ENCODE measurements around the gene MRPS18B.
"Not testable (repeated sequence)": the region's sequence is repeated elsewhere in the genome, so short reads cannot be mapped to it uniquely, and the experiment has no call there.

The MRPS18B gene

DNA sequence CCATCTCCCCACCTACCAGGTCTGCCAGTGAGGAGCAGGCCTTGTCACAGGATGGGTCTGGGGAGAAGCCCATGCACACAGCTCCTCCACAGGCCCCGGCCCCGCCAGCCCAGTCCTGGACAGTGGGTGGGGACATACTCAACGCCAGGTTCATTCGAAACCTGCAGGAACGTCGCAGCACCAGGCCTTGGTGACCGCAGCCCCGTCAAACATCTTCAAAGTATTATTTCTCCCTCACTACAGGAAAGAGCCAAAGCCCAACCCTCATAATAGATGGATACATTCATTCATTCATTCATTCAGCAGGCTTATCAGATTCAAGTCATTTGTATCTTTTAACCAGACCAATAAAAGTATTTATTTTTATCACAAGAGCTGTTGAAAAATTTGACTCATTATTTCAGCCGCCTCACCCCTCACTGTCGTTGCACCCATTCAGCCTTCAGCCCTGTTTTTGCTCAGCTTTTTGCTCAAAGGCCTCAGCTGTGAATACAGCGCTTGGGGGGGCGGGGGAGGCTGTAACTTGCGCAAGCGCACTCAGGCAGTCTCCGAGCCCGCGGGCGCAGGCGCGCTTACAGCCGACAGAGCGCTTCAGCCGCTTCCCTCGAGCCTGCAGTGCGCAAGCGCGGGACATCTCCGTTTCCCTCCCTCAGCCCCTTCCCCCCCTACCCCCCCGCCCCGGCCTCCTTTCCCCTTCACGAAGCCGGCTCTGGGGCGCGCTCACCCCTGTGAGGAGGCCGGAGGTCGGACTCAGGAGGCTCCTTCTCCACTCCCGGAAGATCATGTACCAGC lies 29.0 kb downstream of the MRPS18B start, which contains the start of gene C6orf136:
C6orf136 (plus strand) TSS at position 684 of the 792 bp plus-strand sequence; CDS start at position 783, 99 bp downstream.
- H3K27me3 Mint-ChIP-seq, result no peaks in the 10 kb centered on the region

DNA sequence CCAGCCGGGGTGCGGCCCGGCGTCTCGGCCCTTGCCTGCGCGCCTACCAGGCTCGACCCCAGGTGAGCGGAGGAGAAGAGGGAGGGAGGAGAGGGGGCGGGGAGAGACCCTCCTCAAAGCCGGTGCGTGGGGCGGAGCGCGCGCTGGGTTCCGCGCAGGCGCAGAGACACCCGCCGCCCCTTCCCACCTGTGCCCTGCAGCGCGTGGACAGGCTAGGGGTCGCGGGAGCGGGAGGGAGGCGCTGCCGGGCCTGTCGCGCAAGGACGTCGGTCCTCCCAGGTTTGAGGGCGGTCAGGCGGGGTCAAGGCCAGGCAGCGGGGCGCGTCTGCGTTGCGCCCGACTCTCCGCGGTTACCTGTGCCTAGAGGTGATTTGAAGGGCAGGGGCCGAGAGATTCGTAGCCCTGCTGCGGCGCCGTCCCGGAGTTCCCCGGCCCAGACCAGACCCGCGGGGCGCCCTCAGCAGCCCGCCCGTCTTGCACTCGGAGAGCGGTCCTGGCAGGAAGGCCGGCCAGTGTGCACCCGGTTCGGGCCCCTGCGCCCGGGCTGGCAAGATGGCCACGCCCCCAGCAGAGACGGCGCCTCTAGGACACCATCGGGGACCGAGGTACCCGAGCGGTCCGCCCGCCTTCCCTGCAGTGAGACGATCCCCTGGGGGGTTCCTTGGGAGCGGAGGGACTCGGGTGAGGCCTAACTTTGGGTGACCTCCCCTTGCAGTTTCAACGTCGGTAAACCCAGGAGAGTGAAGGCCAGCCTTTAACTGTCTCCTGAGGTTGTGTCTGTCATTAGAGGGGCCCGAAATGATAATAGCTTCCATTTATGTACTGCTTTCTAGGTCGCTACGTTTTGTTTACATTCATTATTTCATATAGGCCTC lies 29.8 kb downstream of the MRPS18B start:
- Mint-ChIP-seq H3K4me3 (peak overlapping the region; percentile 90), H3K27me3 (no peaks in the 10 kb centered on the region), H3K4me1 (peaks cover 28% of the 10 kb centered on the region), H3K9me3 (no peaks in the 10 kb centered on the region), H3K27ac (peak overlapping the region; percentile 93), H3K36me3 (peaks cover 6% of the 10 kb centered on the region)

More for the DNA sequence above, 29.0 kb downstream of the MRPS18B start, which contains the start of gene C6orf136:
- peak within 1 kb of the TSS; percentile 93 for H3K27ac Mint-ChIP-seq
- H3K4me1 Mint-ChIP-seq, result peaks cover 31% of the 10 kb centered on the region
- H3K36me3 Mint-ChIP-seq, result peaks cover 5% of the 10 kb centered on the region
- H3K9me3 Mint-ChIP-seq, result no peaks in the 10 kb centered on the region
- peak within 1 kb of the TSS; percentile 90 for H3K4me3 Mint-ChIP-seq

DNA sequence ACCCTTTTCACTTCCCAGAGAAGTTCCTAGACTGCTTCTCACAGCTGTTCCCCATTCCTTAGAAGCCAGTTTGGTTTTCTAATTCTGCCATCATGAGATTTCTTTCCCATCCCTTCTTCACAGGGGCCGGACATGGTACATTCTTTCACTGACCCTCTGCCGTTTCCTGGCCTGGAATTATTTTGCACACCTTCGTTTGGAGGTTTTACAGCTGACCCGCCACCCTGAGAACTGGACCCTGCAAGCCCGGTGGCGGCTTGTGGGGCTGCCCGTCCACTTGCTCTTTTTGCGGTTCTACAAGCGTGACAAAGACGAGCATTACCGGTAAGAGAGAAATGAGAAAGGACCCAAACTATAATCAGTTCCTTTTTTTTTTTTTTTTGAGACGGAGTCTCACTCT lies 33.5 kb downstream of the MRPS18B start:
- Mint-ChIP-seq H3K27ac (peak overlapping the region; percentile 59), H3K36me3 (peaks cover 14% of the 10 kb centered on the region), H3K27me3 (no peaks in the 10 kb centered on the region), H3K9me3 (no peaks in the 10 kb centered on the region), H3K4me3 (no peak overlapping the region), H3K4me1 (peaks cover 13% of the 10 kb centered on the region)

DNA sequence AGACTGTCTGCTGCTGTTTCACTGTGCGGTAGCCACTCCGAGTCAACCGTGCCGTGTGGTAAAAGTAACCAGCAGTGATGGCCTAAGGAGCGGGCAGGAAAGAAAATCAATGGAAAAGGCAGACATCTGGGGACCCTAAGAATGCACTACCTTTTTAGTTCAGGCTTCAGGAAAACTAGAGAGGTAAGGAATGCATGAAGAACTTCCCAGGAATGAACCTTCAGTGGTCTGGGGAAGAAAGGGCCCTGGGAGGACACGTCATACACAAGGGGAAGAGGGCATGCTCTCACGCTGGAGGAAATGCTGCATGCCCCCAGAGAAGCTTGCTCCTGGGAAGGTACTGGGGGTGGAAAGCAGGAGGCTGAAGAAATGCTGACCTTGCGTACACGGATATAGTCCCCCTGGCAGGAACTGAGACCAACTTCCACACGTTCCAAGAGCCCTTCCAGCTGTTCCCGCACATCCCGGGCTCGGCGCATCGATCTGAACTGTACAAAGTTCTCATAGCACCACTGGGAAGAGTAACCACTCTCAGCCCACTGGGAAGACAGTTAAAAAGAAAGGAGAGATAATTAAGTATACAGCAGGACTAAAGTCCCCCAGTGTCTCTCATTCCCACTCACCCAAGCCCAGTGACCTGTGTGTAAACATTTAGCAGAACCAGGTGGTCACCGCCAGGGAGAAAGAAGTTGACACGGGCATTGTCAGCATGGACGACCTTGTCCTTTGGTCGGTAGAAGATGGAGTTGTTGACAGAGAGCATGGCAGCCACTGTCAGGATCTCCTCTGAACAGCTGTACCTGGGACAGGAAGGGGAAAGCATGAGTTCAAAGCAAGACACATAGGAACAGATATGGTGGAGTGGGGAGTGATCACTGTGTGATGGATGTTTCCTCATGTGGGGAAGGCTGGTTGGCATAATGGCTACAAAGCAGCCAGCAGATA lies 37.4 kb downstream of the MRPS18B start:
- H3K9me3 Mint-ChIP-seq, result no peaks in the 10 kb centered on the region
- no peaks in the 10 kb centered on the region for H3K27me3 Mint-ChIP-seq
- no peaks in the 10 kb centered on the region for H3K4me1 Mint-ChIP-seq
- H3K27ac Mint-ChIP-seq, result peak overlapping the region; percentile 57
- H3K4me3 Mint-ChIP-seq, result no peak overlapping the region
- H3K36me3 Mint-ChIP-seq, result peaks cover 21% of the 10 kb centered on the region

DNA sequence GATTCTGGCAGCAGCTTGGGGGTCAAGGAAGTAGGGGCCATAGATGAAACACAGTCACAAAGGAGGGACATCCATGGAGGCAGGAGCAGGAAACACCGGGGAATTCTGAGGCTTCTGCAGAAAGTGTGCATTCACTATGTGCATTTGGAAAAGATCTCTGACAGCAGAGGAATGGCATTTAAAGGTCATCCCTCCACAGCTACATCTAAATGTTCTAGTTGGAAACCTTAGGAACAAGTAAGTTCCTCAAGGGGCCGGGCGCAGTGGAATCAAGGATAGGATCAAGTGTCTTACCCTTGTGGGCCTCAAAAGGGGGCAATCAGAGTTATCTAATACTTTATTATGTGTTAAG lies 38.1 kb downstream of the MRPS18B start:
- Mint-ChIP-seq H3K4me1 (no peaks in the 10 kb centered on the region), H3K27ac (peak overlapping the region; percentile 57), H3K4me3 (no peak overlapping the region), H3K9me3 (no peaks in the 10 kb centered on the region), H3K27me3 (no peaks in the 10 kb centered on the region), H3K36me3 (peaks cover 21% of the 10 kb centered on the region)

DNA sequence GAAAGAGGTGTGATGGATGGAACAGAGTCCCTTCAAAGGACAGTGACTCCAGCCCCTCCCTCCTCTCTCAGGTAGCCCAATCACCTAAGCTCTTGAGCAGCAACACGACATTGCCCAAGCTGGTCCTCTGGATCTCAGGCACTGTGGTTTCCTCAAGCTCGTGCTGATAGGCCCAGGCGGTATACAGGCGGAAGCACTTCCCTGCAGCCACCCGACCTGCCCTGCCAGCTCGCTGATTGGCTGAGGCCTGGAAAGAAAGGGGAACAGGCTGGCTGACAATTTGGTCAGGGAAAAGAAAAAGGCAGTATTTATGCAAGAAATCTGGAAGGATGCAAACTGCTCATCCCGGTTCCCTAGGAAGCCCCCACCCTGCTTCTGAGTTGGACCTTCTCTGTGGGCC lies 38.9 kb downstream of the MRPS18B start:
- Mint-ChIP-seq H3K27me3 (no peaks in the 10 kb centered on the region), H3K36me3 (peaks cover 18% of the 10 kb centered on the region), H3K9me3 (no peaks in the 10 kb centered on the region)

DNA sequence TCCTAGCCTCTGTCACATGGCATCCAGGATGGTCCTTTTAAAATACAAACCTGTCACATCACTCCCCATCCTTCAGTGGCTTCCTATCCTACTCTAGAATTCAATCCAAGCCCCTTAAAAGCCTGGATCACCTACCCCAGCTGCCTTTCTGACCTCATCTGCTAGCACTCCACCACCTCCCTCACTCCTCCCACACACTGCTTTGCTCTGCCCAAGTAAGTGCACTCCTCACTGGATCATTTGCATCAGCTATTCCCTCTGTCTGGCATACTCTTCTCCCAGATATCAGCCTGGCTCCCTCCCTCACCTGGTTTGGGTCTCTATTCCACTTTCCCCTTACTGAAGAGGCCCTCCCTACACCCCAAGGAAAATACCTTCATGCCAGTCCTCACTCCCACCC lies 39.8 kb downstream of the MRPS18B start:
- H3K27me3 Mint-ChIP-seq, result no peaks in the 10 kb centered on the region
- H3K4me1 Mint-ChIP-seq, result no peaks in the 10 kb centered on the region
- H3K9me3 Mint-ChIP-seq, result no peaks in the 10 kb centered on the region
- no peak overlapping the region for H3K4me3 Mint-ChIP-seq
- H3K36me3 Mint-ChIP-seq, result peaks cover 22% of the 10 kb centered on the region
- H3K27ac Mint-ChIP-seq, result peak overlapping the region; percentile 38

More for the DNA sequence above, 38.9 kb downstream of the MRPS18B start:
- no peak overlapping the region for H3K4me3 Mint-ChIP-seq
- H3K4me1 Mint-ChIP-seq, result no peaks in the 10 kb centered on the region
- no peak overlapping the region for H3K27ac Mint-ChIP-seq

DNA sequence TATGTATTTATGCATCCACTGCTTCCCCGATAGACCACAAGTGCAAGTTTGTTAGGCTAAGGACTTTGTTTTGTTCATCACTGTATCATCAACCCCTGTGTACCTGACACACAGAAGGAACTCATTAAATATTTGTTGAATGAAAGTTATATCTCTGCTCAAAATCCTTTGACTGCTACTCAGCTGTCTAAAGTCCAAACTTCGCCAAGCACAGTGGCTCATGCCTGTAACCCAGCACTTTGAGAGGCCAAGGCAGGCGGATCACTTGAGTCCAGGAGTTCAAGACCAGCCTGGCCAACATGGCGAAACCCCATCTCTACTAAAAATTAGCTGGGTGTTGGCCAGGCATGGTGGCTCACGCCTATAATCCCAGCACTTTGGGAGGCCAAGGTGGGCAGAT lies 40.3 kb downstream of the MRPS18B start:
- peak overlapping the region; percentile 38 for H3K27ac Mint-ChIP-seq

DNA sequence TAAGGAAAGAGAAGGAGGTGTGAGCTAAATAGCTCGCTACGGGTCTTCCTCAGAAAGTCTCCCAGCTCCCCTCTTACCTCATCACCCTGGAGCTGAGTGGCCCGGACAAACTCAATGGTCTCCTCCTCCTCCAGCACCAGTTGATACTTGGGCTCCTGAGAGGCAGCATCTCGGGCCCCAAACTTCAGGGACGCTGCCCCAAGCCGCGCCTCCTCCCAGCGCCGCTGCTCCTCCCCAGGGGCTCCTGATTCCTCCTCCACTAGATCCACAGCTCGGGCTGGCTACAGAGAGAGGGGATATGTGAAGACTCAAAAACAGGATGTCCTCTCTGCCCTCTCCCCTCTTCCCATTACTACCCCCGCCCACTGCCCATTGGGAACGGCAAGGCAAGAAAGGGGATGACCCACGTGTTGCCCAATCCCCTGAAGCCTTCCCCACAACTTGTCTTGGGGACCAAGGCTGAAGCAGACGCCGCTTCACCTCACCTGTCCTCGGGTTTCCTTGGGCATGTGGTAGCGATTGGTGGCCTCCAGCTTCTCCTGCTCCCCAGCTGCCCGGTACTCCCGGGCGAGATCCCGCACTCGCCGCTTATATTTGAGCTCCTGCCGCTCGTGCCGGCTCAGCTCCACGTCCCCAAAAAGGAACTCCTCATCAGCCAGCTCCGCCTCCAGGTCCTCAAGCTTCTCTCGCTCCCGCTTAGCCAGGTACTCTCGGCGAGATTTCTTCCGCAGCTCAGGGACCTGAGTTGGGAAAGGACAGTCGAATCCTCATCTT lies 47.5 kb downstream of the MRPS18B start:
- Mint-ChIP-seq H3K4me1 (peaks cover 24% of the 10 kb centered on the region), H3K9me3 (no peaks in the 10 kb centered on the region), H3K27me3 (no peaks in the 10 kb centered on the region), H3K36me3 (peaks cover 15% of the 10 kb centered on the region), H3K4me3 (no peak overlapping the region), H3K27ac (no peak overlapping the region)

More for the DNA sequence above, 40.3 kb downstream of the MRPS18B start:
- H3K4me3 Mint-ChIP-seq, H3K9me3 Mint-ChIP-seq, H3K4me1 Mint-ChIP-seq, H3K27me3 Mint-ChIP-seq: not testable (repeated sequence)
- peaks cover 24% of the 10 kb centered on the region for H3K36me3 Mint-ChIP-seq

DNA sequence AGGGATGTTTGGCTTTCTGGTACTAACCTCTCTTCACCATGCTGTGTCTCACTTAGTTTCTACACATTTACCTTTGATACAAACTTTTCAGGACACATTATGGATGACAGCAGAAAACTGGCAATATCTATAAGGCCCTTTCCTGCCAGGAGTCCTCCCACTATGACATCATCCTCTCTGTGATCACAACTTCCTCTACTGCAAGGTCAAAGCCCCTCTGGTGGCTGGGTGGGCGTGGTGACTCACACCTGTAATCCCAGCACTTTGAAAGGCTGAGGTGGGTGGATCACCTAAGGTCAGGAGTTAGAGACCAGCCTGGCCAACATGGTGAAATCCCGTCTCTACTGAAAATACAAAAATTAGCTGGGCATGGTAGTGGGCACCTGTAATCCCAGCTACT lies 48.7 kb downstream of the MRPS18B start:
- Mint-ChIP-seq H3K27ac (peak overlapping the region; percentile 79), H3K36me3 (peaks cover 22% of the 10 kb centered on the region)

DNA sequence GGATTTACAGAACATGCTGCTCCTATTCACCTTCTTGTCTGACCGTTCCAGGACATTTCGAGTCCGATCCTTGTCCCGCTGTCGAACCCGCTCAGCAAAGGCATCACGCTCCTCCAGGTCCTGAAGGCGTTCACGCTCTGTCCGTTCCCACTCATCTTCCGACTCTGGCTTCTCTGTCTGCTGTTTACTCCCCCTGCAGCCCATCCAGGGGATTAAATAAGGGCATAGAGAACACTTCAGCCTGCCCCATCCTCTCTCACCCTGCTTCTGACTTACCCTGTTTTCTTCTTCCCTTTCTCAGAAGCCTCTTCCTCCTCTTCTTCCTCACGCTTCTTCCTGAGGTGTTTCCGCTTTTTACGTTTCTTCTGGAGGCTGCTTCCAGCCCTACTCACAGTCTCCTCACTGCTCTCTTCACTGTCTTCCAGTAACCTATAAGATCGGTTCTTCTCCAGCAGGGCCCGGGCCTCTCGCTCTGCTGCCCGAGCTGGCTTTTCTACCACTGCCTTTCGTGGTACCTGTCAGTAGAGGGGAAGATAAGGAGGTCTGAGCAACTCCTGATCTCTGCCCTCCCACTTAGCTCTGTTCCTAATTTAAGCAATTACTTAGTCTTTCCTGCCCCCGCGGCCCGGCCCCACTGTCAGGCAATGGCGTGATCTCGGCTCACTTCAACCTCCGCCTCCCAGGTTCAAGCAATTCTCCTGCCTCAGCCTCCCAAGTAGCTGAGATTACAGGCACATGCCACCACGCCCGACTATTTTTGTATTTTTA lies 53.3 kb downstream of the MRPS18B start:
- peak overlapping the region; percentile 90 for H3K4me3 Mint-ChIP-seq
- peaks cover 10% of the 10 kb centered on the region for H3K36me3 Mint-ChIP-seq
- no peaks in the 10 kb centered on the region for H3K27me3 Mint-ChIP-seq
- peaks cover 48% of the 10 kb centered on the region for H3K4me1 Mint-ChIP-seq
- H3K9me3 Mint-ChIP-seq, result no peaks in the 10 kb centered on the region
- H3K27ac Mint-ChIP-seq, result peak overlapping the region; percentile 84

More for the DNA sequence above, 48.7 kb downstream of the MRPS18B start:
- Mint-ChIP-seq H3K4me1 (peaks cover 36% of the 10 kb centered on the region), H3K4me3 (peak overlapping the region; percentile 11)
- not testable (repeated sequence) for H3K27me3 Mint-ChIP-seq, H3K9me3 Mint-ChIP-seq

DNA sequence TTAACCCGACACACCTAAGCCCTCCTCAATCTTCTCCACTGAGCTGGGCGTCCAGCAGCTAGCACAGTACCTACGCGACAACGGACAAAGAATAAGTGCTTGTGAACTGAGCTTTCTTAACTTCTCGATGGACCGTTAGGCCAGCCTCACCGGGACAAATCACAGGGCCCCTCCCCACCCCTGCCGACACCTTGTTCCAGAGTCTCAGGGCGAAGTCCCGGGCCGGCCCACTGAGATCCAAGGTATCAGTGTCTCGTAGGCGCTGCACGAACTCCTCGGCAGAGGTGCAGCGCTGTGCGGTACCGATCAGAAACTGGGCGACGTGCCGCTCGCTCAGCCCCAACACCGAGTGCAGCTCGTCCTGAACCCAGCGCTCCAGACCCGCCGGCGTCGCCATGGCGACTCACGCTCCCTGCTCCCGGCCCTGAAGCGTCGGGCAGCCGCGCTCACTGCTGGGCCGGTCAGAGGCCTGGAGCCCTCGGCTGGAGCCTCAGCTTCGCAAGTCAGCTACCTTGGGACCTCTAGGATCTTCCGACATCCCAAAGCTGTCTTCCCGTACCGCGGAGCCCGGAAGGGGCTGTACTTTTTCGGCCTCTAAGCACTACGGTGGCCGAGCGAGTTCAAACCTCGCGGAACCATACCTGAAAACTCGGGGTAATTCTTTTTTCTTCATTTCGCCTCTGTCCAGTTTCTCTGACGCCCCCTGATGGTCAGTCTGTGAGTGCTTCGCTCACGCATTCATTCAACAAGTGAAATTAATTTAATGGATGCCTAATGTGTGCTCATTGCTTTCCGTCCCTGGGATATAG lies 55.0 kb downstream of the MRPS18B start, which contains the start of gene DHX16:
DHX16 (minus strand) TSS at position 562 of the 809 bp plus-strand sequence; CDS start at position 397, 165 bp downstream.
- Mint-ChIP-seq H3K27me3 (no peaks in the 10 kb centered on the region), H3K36me3 (peaks cover 17% of the 10 kb centered on the region), H3K4me1 (peaks cover 42% of the 10 kb centered on the region), H3K27ac (peak within 1 kb of the TSS; percentile 98), H3K9me3 (no peaks in the 10 kb centered on the region), H3K4me3 (peak within 1 kb of the TSS; percentile 90)
